HepG2 (cell line): ENCODE measurements around the gene WDR13.

Source experiments
- ATF7 ChIP-seq, 2 experiments: fragments of 450-650 bp in 1 of 2; sonication (generic) in 1 of 2; formaldehyde crosslinking in 1 of 2; IDR thresholded peaks; 2 replicates each; pipeline versions ENCODE4 v1.4.0 to v1.6.1; 2016 to 2020; ENCODE audit warnings: antibody characterized with exemption in 1 of 2, mild to moderate bottlenecking in 1 of 2, missing genetic modification reagents in 1 of 2
- BCL6 ChIP-seq: IDR thresholded peaks from 2 replicates; pipeline ENCODE4 v1.6.1; 2016; ENCODE audit warnings: missing genetic modification reagents, missing compliant biosample characterization
- EZH2 ChIP-seq: conservative IDR thresholded peaks from 2 replicates; pipeline ENCODE4 v1.6.1; 2012; ENCODE audit warnings: mild to moderate bottlenecking, low read depth, low read length, moderate library complexity
- MED1 ChIP-seq: sonication (generic); formaldehyde crosslinking; IDR thresholded peaks from 2 replicates; pipeline ENCODE4 v1.4.0; 2020; ENCODE audit warnings: missing genetic modification reagents
- MXI1 ChIP-seq: IDR thresholded peaks from 3 replicates; pipeline ENCODE4 v1.6.1; 2012; ENCODE audit warnings: low read depth, low read length, inconsistent platforms, borderline replicate concordance
- NFE2L2 ChIP-seq: fragments of 150-350 bp; IDR thresholded peaks from 2 replicates; pipeline ENCODE4 v1.6.1; 2014; ENCODE audit warnings: low read length
- SALL1 ChIP-seq: sonication (generic); formaldehyde crosslinking; IDR thresholded peaks from 2 replicates; pipeline ENCODE4 v1.8.0; 2022; ENCODE audit warnings: mild to moderate bottlenecking, missing genetic modification reagents
- SIN3A ChIP-seq: IDR thresholded peaks from 2 replicates; pipeline ENCODE4 v1.6.1; 2011; ENCODE audit warnings: low read depth, mild to moderate bottlenecking, control low read depth, low read length, borderline replicate concordance
- ZNF567 ChIP-seq: sonication (generic); formaldehyde crosslinking; IDR thresholded peaks from 2 replicates; pipeline ENCODE4 v1.8.1; 2023; ENCODE audit warnings: mild to moderate bottlenecking, missing genetic modification reagents, borderline replicate concordance
- ZNF589 ChIP-seq: sonication (generic); formaldehyde crosslinking; conservative IDR thresholded peaks from 2 replicates; pipeline ENCODE4 v1.8.0; 2022; ENCODE audit warnings: mild to moderate bottlenecking, moderate library complexity, missing genetic modification reagents
- TF ChIP-seq, protein P1 (sequence below): sonication (generic); formaldehyde crosslinking; IDR thresholded peaks from 2 replicates; pipeline ENCODE4 v1.5.0; 2020; ENCODE audit warnings: mild to moderate bottlenecking, missing genetic modification reagents, moderate library complexity
- TF ChIP-seq, protein P2 (sequence below): IDR thresholded peaks from 2 replicates; pipeline ENCODE4 v1.6.1; 2012; ENCODE audit warnings: low read length, improper control_type of control experiment
- TF ChIP-seq, protein P3 (sequence below): sonication (generic); formaldehyde crosslinking; IDR thresholded peaks from 2 replicates; pipeline ENCODE4 v1.4.0; 2020; ENCODE audit warnings: missing genetic modification reagents
- TF ChIP-seq, protein P4 (sequence below): sonication (generic); formaldehyde crosslinking; IDR thresholded peaks from 2 replicates; pipeline ENCODE4 v1.5.0; 2020; ENCODE audit warnings: missing genetic modification reagents

DNA sequence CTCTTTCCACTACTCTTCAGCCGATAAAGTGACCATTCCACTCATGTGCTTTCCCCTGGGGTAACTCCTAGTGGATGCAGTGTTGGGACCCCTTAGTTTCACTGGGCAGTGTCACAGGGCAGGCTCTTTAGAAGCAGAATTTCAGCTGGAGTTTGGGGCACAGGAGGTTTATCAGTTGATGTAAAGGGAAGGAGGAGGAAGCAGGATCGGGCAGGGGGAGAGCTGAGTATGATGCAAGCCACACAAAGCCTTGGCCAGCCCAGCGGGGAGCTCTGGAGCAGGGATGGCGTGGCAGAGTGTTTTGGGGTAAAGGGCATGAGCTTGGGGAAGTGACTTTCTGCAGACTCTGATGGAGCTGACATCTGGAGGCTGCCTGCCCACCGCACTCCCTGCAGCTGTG, 19.3 kb downstream of the WDR13 start:
- no peak for TF ChIP-seq BCL6 (CRISPR knock-in tag)
- TF ChIP-seq, protein P1, sequence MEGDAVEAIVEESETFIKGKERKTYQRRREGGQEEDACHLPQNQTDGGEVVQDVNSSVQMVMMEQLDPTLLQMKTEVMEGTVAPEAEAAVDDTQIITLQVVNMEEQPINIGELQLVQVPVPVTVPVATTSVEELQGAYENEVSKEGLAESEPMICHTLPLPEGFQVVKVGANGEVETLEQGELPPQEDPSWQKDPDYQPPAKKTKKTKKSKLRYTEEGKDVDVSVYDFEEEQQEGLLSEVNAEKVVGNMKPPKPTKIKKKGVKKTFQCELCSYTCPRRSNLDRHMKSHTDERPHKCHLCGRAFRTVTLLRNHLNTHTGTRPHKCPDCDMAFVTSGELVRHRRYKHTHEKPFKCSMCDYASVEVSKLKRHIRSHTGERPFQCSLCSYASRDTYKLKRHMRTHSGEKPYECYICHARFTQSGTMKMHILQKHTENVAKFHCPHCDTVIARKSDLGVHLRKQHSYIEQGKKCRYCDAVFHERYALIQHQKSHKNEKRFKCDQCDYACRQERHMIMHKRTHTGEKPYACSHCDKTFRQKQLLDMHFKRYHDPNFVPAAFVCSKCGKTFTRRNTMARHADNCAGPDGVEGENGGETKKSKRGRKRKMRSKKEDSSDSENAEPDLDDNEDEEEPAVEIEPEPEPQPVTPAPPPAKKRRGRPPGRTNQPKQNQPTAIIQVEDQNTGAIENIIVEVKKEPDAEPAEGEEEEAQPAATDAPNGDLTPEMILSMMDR (CRISPR knock-in tag), result no peak
- TF ChIP-seq, protein P2, sequence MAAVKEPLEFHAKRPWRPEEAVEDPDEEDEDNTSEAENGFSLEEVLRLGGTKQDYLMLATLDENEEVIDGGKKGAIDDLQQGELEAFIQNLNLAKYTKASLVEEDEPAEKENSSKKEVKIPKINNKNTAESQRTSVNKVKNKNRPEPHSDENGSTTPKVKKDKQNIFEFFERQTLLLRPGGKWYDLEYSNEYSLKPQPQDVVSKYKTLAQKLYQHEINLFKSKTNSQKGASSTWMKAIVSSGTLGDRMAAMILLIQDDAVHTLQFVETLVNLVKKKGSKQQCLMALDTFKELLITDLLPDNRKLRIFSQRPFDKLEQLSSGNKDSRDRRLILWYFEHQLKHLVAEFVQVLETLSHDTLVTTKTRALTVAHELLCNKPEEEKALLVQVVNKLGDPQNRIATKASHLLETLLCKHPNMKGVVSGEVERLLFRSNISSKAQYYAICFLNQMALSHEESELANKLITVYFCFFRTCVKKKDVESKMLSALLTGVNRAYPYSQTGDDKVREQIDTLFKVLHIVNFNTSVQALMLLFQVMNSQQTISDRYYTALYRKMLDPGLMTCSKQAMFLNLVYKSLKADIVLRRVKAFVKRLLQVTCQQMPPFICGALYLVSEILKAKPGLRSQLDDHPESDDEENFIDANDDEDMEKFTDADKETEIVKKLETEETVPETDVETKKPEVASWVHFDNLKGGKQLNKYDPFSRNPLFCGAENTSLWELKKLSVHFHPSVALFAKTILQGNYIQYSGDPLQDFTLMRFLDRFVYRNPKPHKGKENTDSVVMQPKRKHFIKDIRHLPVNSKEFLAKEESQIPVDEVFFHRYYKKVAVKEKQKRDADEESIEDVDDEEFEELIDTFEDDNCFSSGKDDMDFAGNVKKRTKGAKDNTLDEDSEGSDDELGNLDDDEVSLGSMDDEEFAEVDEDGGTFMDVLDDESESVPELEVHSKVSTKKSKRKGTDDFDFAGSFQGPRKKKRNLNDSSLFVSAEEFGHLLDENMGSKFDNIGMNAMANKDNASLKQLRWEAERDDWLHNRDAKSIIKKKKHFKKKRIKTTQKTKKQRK, result no peak
- no peak for TF ChIP-seq EZH2
- TF ChIP-seq, protein P3, sequence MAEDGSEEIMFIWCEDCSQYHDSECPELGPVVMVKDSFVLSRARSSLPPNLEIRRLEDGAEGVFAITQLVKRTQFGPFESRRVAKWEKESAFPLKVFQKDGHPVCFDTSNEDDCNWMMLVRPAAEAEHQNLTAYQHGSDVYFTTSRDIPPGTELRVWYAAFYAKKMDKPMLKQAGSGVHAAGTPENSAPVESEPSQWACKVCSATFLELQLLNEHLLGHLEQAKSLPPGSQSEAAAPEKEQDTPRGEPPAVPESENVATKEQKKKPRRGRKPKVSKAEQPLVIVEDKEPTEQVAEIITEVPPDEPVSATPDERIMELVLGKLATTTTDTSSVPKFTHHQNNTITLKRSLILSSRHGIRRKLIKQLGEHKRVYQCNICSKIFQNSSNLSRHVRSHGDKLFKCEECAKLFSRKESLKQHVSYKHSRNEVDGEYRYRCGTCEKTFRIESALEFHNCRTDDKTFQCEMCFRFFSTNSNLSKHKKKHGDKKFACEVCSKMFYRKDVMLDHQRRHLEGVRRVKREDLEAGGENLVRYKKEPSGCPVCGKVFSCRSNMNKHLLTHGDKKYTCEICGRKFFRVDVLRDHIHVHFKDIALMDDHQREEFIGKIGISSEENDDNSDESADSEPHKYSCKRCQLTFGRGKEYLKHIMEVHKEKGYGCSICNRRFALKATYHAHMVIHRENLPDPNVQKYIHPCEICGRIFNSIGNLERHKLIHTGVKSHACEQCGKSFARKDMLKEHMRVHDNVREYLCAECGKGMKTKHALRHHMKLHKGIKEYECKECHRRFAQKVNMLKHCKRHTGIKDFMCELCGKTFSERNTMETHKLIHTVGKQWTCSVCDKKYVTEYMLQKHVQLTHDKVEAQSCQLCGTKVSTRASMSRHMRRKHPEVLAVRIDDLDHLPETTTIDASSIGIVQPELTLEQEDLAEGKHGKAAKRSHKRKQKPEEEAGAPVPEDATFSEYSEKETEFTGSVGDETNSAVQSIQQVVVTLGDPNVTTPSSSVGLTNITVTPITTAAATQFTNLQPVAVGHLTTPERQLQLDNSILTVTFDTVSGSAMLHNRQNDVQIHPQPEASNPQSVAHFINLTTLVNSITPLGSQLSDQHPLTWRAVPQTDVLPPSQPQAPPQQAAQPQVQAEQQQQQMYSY (CRISPR knock-in tag), result no peak
- no peak for TF ChIP-seq MED1 (CRISPR knock-in tag)
- TF ChIP-seq MXI1, result no peak
- no peak for TF ChIP-seq ATF7 (IDR thresholded peaks at IDR 0.05)
- TF ChIP-seq ATF7 (CRISPR knock-in tag; IDR thresholded peaks at IDR 0.05), result no peak
- no peak for TF ChIP-seq SIN3A
- TF ChIP-seq, protein P4, sequence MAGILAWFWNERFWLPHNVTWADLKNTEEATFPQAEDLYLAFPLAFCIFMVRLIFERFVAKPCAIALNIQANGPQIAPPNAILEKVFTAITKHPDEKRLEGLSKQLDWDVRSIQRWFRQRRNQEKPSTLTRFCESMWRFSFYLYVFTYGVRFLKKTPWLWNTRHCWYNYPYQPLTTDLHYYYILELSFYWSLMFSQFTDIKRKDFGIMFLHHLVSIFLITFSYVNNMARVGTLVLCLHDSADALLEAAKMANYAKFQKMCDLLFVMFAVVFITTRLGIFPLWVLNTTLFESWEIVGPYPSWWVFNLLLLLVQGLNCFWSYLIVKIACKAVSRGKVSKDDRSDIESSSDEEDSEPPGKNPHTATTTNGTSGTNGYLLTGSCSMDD (CRISPR knock-in tag), result no peak
- TF ChIP-seq NFE2L2, result no peak
- TF ChIP-seq SALL1 (CRISPR knock-in tag), result no peak
- TF ChIP-seq ZNF567 (CRISPR knock-in tag), result no peak
- TF ChIP-seq ZNF589 (CRISPR knock-in tag), result no peak
